A549 (cell line): Measurements from ENCODE around the gene LETM1. TPM values are rescaled to one million over a fixed set of nuclear protein-coding genes. Genes with fewer than 3 reads are reported as not detected.

Experiments
- ATAC-seq, 2 experiments: fragments of 200-7000 bp in 1 of 2; fragments of >200 bp in 1 of 2; cut with Nextera tagmentation in 1 of 2; cut with Tn5 transposase in 1 of 2; 3 replicates each; pipeline versions ENCODE4 v1.8.0 to v1.9.1; 2018 to 2020; ENCODE audit warnings: mild to moderate bottlenecking in 1 of 2, moderate library complexity in 1 of 2
- CTCF ChIA-PET: fragments of 300-600 bp; sonication (Branson Sonifier 250); formaldehyde crosslinking; extraction: SDS; loops from one replicate; lab custom pipeline; 2021; ENCODE audit warnings: antibody characterized with exemption, inconsistent platforms; lab: Yijun Ruan, JAX
- POLR2A ChIA-PET: fragments of 350-600 bp; formaldehyde crosslinking; extraction: SDS; loops from one replicate; lab custom pipeline; 2021; ENCODE audit warnings: antibody characterized with exemption, inconsistent platforms; lab: Yijun Ruan, JAX
- DNase-seq, 2 experiments: peaks; one replicate each; pipeline versions ENCODE4 v3.0.0 to v3.0.0-alpha.2; 2011 to 2016; ENCODE audit warnings: low read depth in 1 of 2, low spot score in 1 of 2
- FAIRE-seq: peaks from 2 replicates; lab custom pipeline; 2011; peaks lifted over from hg19 to GRCh38; lab: Jason Lieb, UNC
- H3K27ac ChIP-seq, 2 experiments: fragments of >200 bp; sonication (Bioruptor Twin); formaldehyde crosslinking; 3 replicates each; pipeline ENCODE4 v1.5.1; 2016 to 2017
- H3K4me1 ChIP-seq: fragments of >200 bp; sonication (Bioruptor Twin); formaldehyde crosslinking; 3 replicates; pipeline ENCODE4 v1.6.1; 2016
- H3K4me2 ChIP-seq: fragments of >200 bp; sonication (Bioruptor Twin); formaldehyde crosslinking; 3 replicates; pipeline ENCODE4 v1.6.1; 2016
- H3K4me3 ChIP-seq: fragments of >200 bp; sonication (Bioruptor Twin); formaldehyde crosslinking; 3 replicates; pipeline ENCODE4 v1.5.1; 2016
- H3K9me3 ChIP-seq: fragments of >200 bp; sonication (Bioruptor Twin); formaldehyde crosslinking; 3 replicates; pipeline ENCODE4 v1.6.1; 2016
- CBX8 ChIP-seq: fragments of 200-600 bp; sonication (generic); IDR thresholded peaks from 2 replicates; pipeline ENCODE4 v1.6.1; 2016
- CEBPB ChIP-seq, 2 experiments: fragments of >200 bp in 1 of 2; sonication (Bioruptor Twin) in 1 of 2; formaldehyde crosslinking in 1 of 2; IDR thresholded peaks; 2 replicates each; pipeline ENCODE4 v1.6.1; 2012 to 2016
- EHF ChIP-seq: fragments of 250-450 bp; sonication (Bioruptor Pico); IDR thresholded peaks from 2 replicates; pipeline ENCODE4 v1.5.0; 2020; ENCODE audit warnings: mild to moderate bottlenecking
- EP300 ChIP-seq, 2 experiments: fragments of >200 bp; sonication (Bioruptor Twin); formaldehyde crosslinking; IDR thresholded peaks; 2 replicates in 1 of 2; 3 replicates in 1 of 2; pipeline ENCODE4 v1.6.1; 2016 to 2017
- GATA3 ChIP-seq: IDR thresholded peaks from 2 replicates; pipeline ENCODE4 v1.6.1; 2012; ENCODE audit warnings: borderline replicate concordance
- HDAC2 ChIP-seq: fragments of 200-600 bp; sonication (generic); IDR thresholded peaks from 2 replicates; pipeline ENCODE4 v1.6.1; 2016
- HEYL ChIP-seq: fragments of 250-450 bp; sonication (Bioruptor Pico); IDR thresholded peaks from 2 replicates; pipeline ENCODE4 v1.8.0; 2021; ENCODE audit warnings: mild to moderate bottlenecking, moderate library complexity
- HOXA7 ChIP-seq: fragments of 250-450 bp; sonication (Bioruptor Pico); IDR thresholded peaks from 2 replicates; pipeline ENCODE4 v1.5.0; 2020; ENCODE audit warnings: mild to moderate bottlenecking, moderate library complexity
- HOXB13 ChIP-seq: fragments of 250-450 bp; sonication (Bioruptor Pico); IDR thresholded peaks from 2 replicates; pipeline ENCODE4 v1.5.0; 2020; ENCODE audit warnings: low read depth, mild to moderate bottlenecking, moderate library complexity
- HOXB5 ChIP-seq: fragments of 250-450 bp; sonication (Bioruptor Pico); IDR thresholded peaks from 2 replicates; pipeline ENCODE4 v1.5.0; 2020; ENCODE audit warnings: mild to moderate bottlenecking, moderate library complexity
- JUN ChIP-seq, 2 experiments: fragments of >200 bp; sonication (Bioruptor Twin); formaldehyde crosslinking; IDR thresholded peaks; 2 replicates in 1 of 2; 3 replicates in 1 of 2; pipeline ENCODE4 v1.6.1; 2016 to 2017
- JUNB ChIP-seq: fragments of >200 bp; sonication (Bioruptor Twin); formaldehyde crosslinking; IDR thresholded peaks from 2 replicates; pipeline ENCODE4 v1.6.1; 2016
- NR3C1 ChIP-seq: fragments of >200 bp; sonication (Bioruptor Twin); formaldehyde crosslinking; IDR thresholded peaks from 3 replicates; pipeline ENCODE4 v1.6.1; 2017
- RAD21 ChIP-seq, 2 experiments: fragments of >200 bp in 1 of 2; sonication (Bioruptor Twin) in 1 of 2; formaldehyde crosslinking in 1 of 2; IDR thresholded peaks in 1 of 2; conservative IDR thresholded peaks in 1 of 2; 2 replicates in 1 of 2; 3 replicates in 1 of 2; pipeline ENCODE4 v1.6.1; 2012 to 2018; ENCODE audit warnings: inconsistent platforms in 1 of 2
- RARB ChIP-seq: fragments of 250-450 bp; sonication (Bioruptor Pico); IDR thresholded peaks from 2 replicates; pipeline ENCODE4 v1.8.0; 2021; ENCODE audit warnings: mild to moderate bottlenecking, moderate library complexity
- RCOR1 ChIP-seq: fragments of 150-350 bp; IDR thresholded peaks from 2 replicates; pipeline ENCODE4 v1.6.1; 2014; ENCODE audit warnings: antibody characterized with exemption, low read length, low read depth
- RFX5 ChIP-seq: fragments of 450-650 bp; IDR thresholded peaks from 2 replicates; pipeline ENCODE4 v1.7.1; 2014; ENCODE audit warnings: antibody characterized with exemption, mild to moderate bottlenecking, moderate library complexity
- ZFP36 ChIP-seq: fragments of 450-650 bp; IDR thresholded peaks from 2 replicates; pipeline ENCODE4 v1.6.1; 2014; ENCODE audit warnings: borderline replicate concordance; ENCODE audit not compliant: partially characterized antibody
- ZNF302 ChIP-seq: fragments of 250-450 bp; sonication (Bioruptor Pico); IDR thresholded peaks from 2 replicates; pipeline ENCODE4 v1.9.0; 2021; ENCODE audit warnings: inconsistent platforms, mild to moderate bottlenecking, moderate library complexity
- ZSCAN20 ChIP-seq: fragments of 250-450 bp; sonication (Bioruptor Pico); IDR thresholded peaks from 2 replicates; pipeline ENCODE4 v1.8.0; 2022; ENCODE audit warnings: mild to moderate bottlenecking, moderate library complexity
- WGBS: methylation state at CpG from one replicate; pipeline ENCODE4 v1.1.6; 2017; ENCODE audit errors: missing lambda C conversion rate; 5-methylcytosine and 5-hydroxymethylcytosine counted together
- polyA plus RNA-seq, 4 experiments: library from polyadenylated mRNA; depleted of rRNA in 3 of 4; stranded (reverse); fragments of >200 nt; fragmentation: RNase III in 1 of 4; extraction: RNeasy Plus Mini Kit Qiagen cat#74134 plus additional on column Dnase treatment in 1 of 4; gene quantifications; 2 replicates in 3 of 4; 3 replicates in 1 of 4; pipeline ENCODE4 v1.2.3, GENCODE V29; 2011 to 2017
- TF ChIP-seq, protein P1 (sequence below): IDR thresholded peaks from 2 replicates; pipeline ENCODE4 v1.6.1; 2012
- TF ChIP-seq, protein P2 (sequence below): fragments of >200 bp; sonication (Bioruptor Twin); formaldehyde crosslinking; IDR thresholded peaks from 2 replicates; pipeline ENCODE4 v1.6.1; 2016
- TF ChIP-seq, protein P3 (sequence below): fragments of >200 bp; sonication (Bioruptor Twin); formaldehyde crosslinking; IDR thresholded peaks from 3 replicates; pipeline ENCODE4 v1.6.1; 2016
- TF ChIP-seq, protein P4 (sequence below): IDR thresholded peaks from 2 replicates; pipeline ENCODE4 v1.6.1; 2012
- TF ChIP-seq, protein P5 (sequence below): fragments of 450-650 bp; IDR thresholded peaks from 2 replicates; pipeline ENCODE4 v1.6.1; 2014; ENCODE audit warnings: antibody characterized with exemption
- TF ChIP-seq, protein P6 (sequence below): fragments of >200 bp; sonication (Bioruptor Twin); formaldehyde crosslinking; IDR thresholded peaks from 3 replicates; pipeline ENCODE4 v1.5.1; 2016

LETM1 gene
- polyA plus RNA-seq, 2 of the 4 experiments (the other 2 are of a cell fraction): 18.6 to 29.6 TPM

DNA sequence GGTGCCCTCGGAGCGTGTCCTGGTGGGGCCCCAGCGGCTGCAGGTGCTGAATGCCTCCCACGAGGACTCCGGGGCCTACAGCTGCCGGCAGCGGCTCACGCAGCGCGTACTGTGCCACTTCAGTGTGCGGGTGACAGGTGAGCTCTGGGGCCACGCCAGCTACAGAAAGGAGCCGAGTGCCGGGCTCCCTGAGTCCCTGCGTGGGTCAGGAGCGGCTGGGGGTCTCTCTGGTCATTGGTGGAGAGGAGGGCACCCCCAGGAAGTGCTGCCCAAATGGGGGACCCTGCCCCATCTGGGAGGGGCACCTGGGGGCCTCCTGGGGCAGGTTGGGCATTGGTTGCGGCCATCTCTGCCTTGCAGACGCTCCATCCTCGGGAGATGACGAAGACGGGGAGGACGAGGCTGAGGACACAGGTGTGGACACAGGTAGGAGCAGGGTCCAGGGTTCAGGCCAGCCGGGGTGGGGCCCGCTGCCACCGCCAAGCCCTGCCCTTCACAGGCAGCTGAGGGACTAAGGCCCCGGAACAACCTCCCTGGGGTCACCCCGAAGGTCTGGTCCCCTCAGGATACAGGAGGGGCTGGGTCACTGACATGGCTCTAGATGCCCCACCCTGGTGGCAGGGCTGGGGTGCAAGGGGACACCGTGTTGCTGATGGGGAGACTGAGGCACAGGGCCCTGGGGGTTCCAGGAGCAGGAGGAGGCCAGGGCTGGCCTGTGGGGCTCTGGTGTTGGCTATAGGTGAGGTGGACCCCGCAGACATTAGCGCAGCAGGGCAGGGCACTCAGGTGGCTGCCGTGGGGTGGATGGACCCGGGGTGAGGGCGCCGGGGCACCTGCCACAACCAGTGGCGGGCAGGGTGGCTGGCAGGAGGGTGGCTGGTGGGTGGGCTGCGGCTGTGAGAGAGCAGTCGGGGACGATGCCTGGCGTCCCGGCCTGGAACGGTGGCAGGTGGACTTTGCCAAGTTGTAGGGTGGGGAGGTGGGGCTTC is 56.3 kb downstream of the LETM1 start:
- POLR2A ChIA-PET: no interaction called here
- no peak overlapping the region for H3K4me3 ChIP-seq
- H3K4me1 ChIP-seq: peaks cover 15% of the 10 kb centered on the region
- TF ChIP-seq, protein P1, sequence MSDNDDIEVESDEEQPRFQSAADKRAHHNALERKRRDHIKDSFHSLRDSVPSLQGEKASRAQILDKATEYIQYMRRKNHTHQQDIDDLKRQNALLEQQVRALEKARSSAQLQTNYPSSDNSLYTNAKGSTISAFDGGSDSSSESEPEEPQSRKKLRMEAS: no peak
- TF ChIP-seq RCOR1 (no peak), JUNB (no peak), ZNF302 (CRISPR knock-in tag) (no peak), NR3C1 (no peak), GATA3 (no peak), CEBPB (IDR thresholded peaks at IDR 0.05) (no peak), RARB (CRISPR knock-in tag) (no peak), HEYL (CRISPR knock-in tag) (no peak), EP300 (IDR thresholded peaks at IDR 0.05) (no peak), RAD21 (conservative IDR thresholded peaks at IDR 0.05 in 1 of 2, IDR thresholded peaks at IDR 0.05 in 1 of 2) (no peak), HOXB5 (CRISPR knock-in tag) (no peak), ZSCAN20 (CRISPR knock-in tag) (no peak), HOXA7 (CRISPR knock-in tag) (no peak), ZFP36 (no peak)
- TF ChIP-seq, protein P2, sequence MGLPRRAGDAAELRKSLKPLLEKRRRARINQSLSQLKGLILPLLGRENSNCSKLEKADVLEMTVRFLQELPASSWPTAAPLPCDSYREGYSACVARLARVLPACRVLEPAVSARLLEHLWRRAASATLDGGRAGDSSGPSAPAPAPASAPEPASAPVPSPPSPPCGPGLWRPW: no peak
- TF ChIP-seq, protein P3, sequence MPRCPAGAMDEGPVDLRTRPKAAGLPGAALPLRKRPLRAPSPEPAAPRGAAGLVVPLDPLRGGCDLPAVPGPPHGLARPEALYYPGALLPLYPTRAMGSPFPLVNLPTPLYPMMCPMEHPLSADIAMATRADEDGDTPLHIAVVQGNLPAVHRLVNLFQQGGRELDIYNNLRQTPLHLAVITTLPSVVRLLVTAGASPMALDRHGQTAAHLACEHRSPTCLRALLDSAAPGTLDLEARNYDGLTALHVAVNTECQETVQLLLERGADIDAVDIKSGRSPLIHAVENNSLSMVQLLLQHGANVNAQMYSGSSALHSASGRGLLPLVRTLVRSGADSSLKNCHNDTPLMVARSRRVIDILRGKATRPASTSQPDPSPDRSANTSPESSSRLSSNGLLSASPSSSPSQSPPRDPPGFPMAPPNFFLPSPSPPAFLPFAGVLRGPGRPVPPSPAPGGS: no peak
- TF ChIP-seq, protein P4, sequence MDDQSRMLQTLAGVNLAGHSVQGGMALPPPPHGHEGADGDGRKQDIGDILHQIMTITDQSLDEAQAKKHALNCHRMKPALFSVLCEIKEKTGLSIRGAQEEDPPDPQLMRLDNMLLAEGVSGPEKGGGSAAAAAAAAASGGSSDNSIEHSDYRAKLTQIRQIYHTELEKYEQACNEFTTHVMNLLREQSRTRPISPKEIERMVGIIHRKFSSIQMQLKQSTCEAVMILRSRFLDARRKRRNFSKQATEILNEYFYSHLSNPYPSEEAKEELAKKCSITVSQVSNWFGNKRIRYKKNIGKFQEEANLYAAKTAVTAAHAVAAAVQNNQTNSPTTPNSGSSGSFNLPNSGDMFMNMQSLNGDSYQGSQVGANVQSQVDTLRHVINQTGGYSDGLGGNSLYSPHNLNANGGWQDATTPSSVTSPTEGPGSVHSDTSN: no peak
- TF ChIP-seq, all 56 proteins: peak for 0
- FAIRE-seq: no peak
- 96% methylated on average over 10 of the region's 41 CpGs for WGBS
- Histone ChIP-seq H3K9me3 (no peaks in the 10 kb centered on the region), H3K27ac (no peak overlapping the region), H3K4me2 (no peak overlapping the region)
- CTCF ChIA-PET: interaction anchor here (0.5 to 7.8 kb wide), 8 partner anchors 10 to 99 kb away, joined by 3 to 79 read pairs (median 4); no protein-coding TSS in a partner anchor
- no peak for DNase-seq
- no peak for ATAC-seq

DNA sequence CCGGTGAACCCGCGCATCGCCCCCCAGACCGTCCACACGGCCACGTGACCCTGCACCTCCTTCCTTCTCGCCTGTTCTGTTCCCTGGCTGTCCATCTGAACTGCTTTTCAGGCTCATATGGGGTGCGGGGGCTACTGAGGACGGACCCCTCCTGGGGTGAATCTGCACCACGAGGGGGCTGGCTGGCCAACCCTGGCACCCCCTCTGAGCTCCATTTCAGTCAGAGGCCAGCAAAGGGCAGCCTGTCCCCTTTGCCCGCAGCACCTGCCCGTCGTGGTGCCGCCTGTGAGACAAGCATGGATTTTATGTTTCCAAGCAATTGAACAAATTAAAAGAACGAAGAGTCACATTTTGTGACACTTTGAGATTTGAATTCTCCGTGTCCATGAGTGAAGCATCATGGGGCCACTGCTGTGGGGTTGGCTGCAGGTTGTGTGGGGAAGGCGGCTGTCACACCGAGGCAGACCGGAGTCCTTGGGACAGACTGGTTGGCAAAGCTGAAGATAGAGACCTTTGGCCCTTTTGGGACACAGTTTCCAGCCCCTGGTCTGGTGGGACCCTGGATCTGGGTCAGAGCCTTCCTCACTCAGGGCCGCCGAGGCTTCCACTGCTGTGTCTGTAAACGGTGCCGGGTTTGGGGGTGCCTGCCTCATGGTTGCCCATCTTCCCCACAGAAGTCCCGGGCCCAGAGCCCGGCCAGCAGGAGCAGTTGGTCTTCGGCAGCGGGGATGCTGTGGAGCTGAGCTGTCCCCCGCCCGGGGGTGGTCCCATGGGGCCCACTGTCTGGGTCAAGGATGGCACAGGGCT is 57.2 kb downstream of the LETM1 start:
- DNase-seq (no peak), ATAC-seq (no peak)
- ChIA-PET POLR2A (no interaction called here), CTCF (interaction anchor here (0.9 to 7.8 kb wide), 4 partner anchors 11 to 51 kb away, joined by 3 to 79 read pairs (median 6); no protein-coding TSS in a partner anchor)
- WGBS: 83% methylated on average over 24 of the region's 30 CpGs
- no peak overlapping the region for H3K27ac ChIP-seq
- TF ChIP-seq HOXB13 (no peak), RCOR1 (no peak), HDAC2 (no peak), RAD21 (conservative IDR thresholded peaks at IDR 0.05 in 1 of 2, IDR thresholded peaks at IDR 0.05 in 1 of 2) (no peak), RFX5 (no peak), CBX8 (no peak), EHF (no peak), JUN (IDR thresholded peaks at IDR 0.05) (no peak), ZFP36 (no peak)
- TF ChIP-seq, protein P5, sequence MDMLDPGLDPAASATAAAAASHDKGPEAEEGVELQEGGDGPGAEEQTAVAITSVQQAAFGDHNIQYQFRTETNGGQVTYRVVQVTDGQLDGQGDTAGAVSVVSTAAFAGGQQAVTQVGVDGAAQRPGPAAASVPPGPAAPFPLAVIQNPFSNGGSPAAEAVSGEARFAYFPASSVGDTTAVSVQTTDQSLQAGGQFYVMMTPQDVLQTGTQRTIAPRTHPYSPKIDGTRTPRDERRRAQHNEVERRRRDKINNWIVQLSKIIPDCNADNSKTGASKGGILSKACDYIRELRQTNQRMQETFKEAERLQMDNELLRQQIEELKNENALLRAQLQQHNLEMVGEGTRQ: no peak
- TF ChIP-seq, protein P6, sequence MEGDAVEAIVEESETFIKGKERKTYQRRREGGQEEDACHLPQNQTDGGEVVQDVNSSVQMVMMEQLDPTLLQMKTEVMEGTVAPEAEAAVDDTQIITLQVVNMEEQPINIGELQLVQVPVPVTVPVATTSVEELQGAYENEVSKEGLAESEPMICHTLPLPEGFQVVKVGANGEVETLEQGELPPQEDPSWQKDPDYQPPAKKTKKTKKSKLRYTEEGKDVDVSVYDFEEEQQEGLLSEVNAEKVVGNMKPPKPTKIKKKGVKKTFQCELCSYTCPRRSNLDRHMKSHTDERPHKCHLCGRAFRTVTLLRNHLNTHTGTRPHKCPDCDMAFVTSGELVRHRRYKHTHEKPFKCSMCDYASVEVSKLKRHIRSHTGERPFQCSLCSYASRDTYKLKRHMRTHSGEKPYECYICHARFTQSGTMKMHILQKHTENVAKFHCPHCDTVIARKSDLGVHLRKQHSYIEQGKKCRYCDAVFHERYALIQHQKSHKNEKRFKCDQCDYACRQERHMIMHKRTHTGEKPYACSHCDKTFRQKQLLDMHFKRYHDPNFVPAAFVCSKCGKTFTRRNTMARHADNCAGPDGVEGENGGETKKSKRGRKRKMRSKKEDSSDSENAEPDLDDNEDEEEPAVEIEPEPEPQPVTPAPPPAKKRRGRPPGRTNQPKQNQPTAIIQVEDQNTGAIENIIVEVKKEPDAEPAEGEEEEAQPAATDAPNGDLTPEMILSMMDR: no peak
- TF ChIP-seq, protein P3: no peak
- TF ChIP-seq, all 56 proteins: peak for 0
- H3K4me1 ChIP-seq: peaks cover 15% of the 10 kb centered on the region
- no peak for FAIRE-seq
- H3K4me2 ChIP-seq: no peak overlapping the region
- H3K4me3 ChIP-seq: no peak overlapping the region
- no peaks in the 10 kb centered on the region for H3K9me3 ChIP-seq
